Trophoblast cell (in vitro differentiated cells and primary cell): ENCODE results near the gene ABLIM1. TPM values are rescaled to one million over a fixed set of nuclear protein-coding genes. Genes with fewer than 3 reads are reported as not detected.
A peak's percentile ranks its signal among the peaks of the same experiment; 100 is the strongest.

Experiments
- DNase-seq, 2 donors: peaks; one replicate each; pipeline ENCODE4 v3.0.0-alpha.2; 2016
- H2AFZ ChIP-seq: 2 replicates; pipeline ENCODE4 v1.6.1; 2013; ENCODE audit warnings: low read length, moderate library complexity, mild to moderate bottlenecking; ENCODE audit not compliant: insufficient read depth, poor library complexity
- H2AK5ac ChIP-seq: 2 replicates; pipeline ENCODE4 v1.6.1; 2013; ENCODE audit warnings: mild to moderate bottlenecking, low read length
- H2BK120ac ChIP-seq: 2 replicates; pipeline ENCODE4 v1.6.1; 2013; ENCODE audit warnings: low read length, mild to moderate bottlenecking, moderate library complexity; ENCODE audit not compliant: insufficient read depth, poor library complexity
- H2BK12ac ChIP-seq: 2 replicates; pipeline ENCODE4 v1.6.1; 2013; ENCODE audit warnings: mild to moderate bottlenecking, low read length, moderate library complexity
- H2BK5ac ChIP-seq: 2 replicates; pipeline ENCODE4 v1.6.1; 2013; ENCODE audit warnings: low read length, low read depth, moderate library complexity, mild to moderate bottlenecking; ENCODE audit not compliant: poor library complexity
- H3K14ac ChIP-seq: 2 replicates; pipeline ENCODE4 v1.6.1; 2013; ENCODE audit warnings: mild to moderate bottlenecking, low read length
- H3K18ac ChIP-seq: 2 replicates; pipeline ENCODE4 v1.6.1; 2013; ENCODE audit warnings: mild to moderate bottlenecking, low read length
- H3K23ac ChIP-seq: 2 replicates; pipeline ENCODE4 v1.6.1; 2013; ENCODE audit warnings: low read length
- H3K27ac ChIP-seq: 2 replicates; pipeline ENCODE4 v1.5.1; 2013; ENCODE audit warnings: low read depth, mild to moderate bottlenecking, inconsistent platforms, low read length, moderate library complexity
- H3K27me3 ChIP-seq: 2 replicates; pipeline ENCODE4 v1.6.1; 2013; ENCODE audit warnings: inconsistent platforms, mild to moderate bottlenecking, low read length, moderate library complexity; ENCODE audit not compliant: insufficient read depth
- H3K36me3 ChIP-seq, 2 experiments: 1 replicate in 1 of 2; 2 replicates in 1 of 2; pipeline ENCODE4 v1.6.1; 2013; ENCODE audit warnings: low read length in 2 of 2, mild to moderate bottlenecking in 2 of 2, moderate library complexity in 1 of 2; ENCODE audit not compliant: insufficient read depth in 2 of 2, control insufficient read depth in 1 of 2
- H3K4ac ChIP-seq: 2 replicates; pipeline ENCODE4 v1.6.1; 2013; ENCODE audit warnings: low read depth, mild to moderate bottlenecking, low read length, moderate library complexity
- H3K4me1 ChIP-seq, 2 experiments: 1 replicate in 1 of 2; 2 replicates in 1 of 2; pipeline ENCODE4 v1.6.1; 2013; ENCODE audit warnings: low read length in 2 of 2, mild to moderate bottlenecking in 2 of 2, moderate library complexity in 1 of 2; ENCODE audit not compliant: insufficient read depth in 2 of 2, control insufficient read depth in 1 of 2
- H3K4me2 ChIP-seq: 2 replicates; pipeline ENCODE4 v1.6.1; 2013; ENCODE audit warnings: inconsistent platforms, mild to moderate bottlenecking, low read length, moderate library complexity
- H3K4me3 ChIP-seq: 2 replicates; pipeline ENCODE4 v1.5.1; 2013; ENCODE audit warnings: mild to moderate bottlenecking, low read depth, low read length, inconsistent platforms
- H3K79me1 ChIP-seq: one replicate; pipeline ENCODE4 v1.6.1; 2013; ENCODE audit warnings: low read length
- H3K79me2 ChIP-seq: 2 replicates; pipeline ENCODE4 v1.6.1; 2013; ENCODE audit warnings: low read length, mild to moderate bottlenecking; ENCODE audit not compliant: control insufficient read depth, insufficient read depth, poor library complexity
- H3K9ac ChIP-seq: 2 replicates; pipeline ENCODE4 v1.6.1; 2013; ENCODE audit warnings: mild to moderate bottlenecking, low read length
- H3K9me3 ChIP-seq: 2 replicates; pipeline ENCODE4 v1.6.1; 2013; ENCODE audit warnings: low read depth, mild to moderate bottlenecking, control low read depth, inconsistent platforms, low read length; ENCODE audit not compliant: insufficient read depth
- H4K12ac ChIP-seq: 2 replicates; pipeline ENCODE4 v1.6.1; 2013; ENCODE audit warnings: low read depth, mild to moderate bottlenecking, low read length, moderate library complexity
- H4K8ac ChIP-seq: 2 replicates; pipeline ENCODE4 v1.6.1; 2013; ENCODE audit warnings: low read depth, mild to moderate bottlenecking, low read length, moderate library complexity
- H4K91ac ChIP-seq: one replicate; pipeline ENCODE4 v1.6.1; 2013; ENCODE audit warnings: low read depth, mild to moderate bottlenecking, low read length, moderate library complexity
- WGBS: extraction: QIAGEN DNeasy Blood & Tissue Kit; methylation state at CpG from one replicate; pipeline ENCODE4 v1.1.7; 2013; ENCODE audit warnings: missing lambda C conversion rate; ENCODE audit not compliant: insufficient read length, insufficient coverage; ENCODE audit errors: extremely low coverage; 5-methylcytosine and 5-hydroxymethylcytosine counted together
- polyA plus RNA-seq: library from polyadenylated mRNA; stranded (reverse); fragments of 200-250 nt; gene quantifications from 2 replicates; pipeline ENCODE4 v1.2.3, GENCODE V29; 2013

The ABLIM1 gene
- polyA plus RNA-seq, result 12.7 and 12.9 TPM in 2 replicates

GRCh38 chr10:114658175-114658574 is at the start of gene ABLIM1:
TSS of gene ABLIM1 (minus strand) at chr10:114658275. CDS start at chr10:114658200, 75 bp downstream.
- peak in 1 of 2 donors; percentile 5 for DNase-seq
- no peak within 1 kb of the TSS for H3K4ac ChIP-seq
- no peak within 1 kb of the TSS for H3K27ac ChIP-seq
- H4K8ac ChIP-seq, result no peak within 1 kb of the TSS
- H4K12ac ChIP-seq, result no peak within 1 kb of the TSS
- no peak within 1 kb of the TSS for H3K14ac ChIP-seq
- WGBS, result no CpG with 5 or more reads among the region's 2 CpGs
- H2AFZ ChIP-seq, result no peak within 1 kb of the TSS
- no peak within 1 kb of the TSS for H3K18ac ChIP-seq
- H2BK120ac ChIP-seq, result no peak within 1 kb of the TSS
- H3K27me3 ChIP-seq, result no peaks in the 10 kb centered on the region
- no peaks in the 10 kb centered on the region for H3K9me3 ChIP-seq
- peaks cover 2% of the 10 kb centered on the region for H3K79me2 ChIP-seq
- no peak within 1 kb of the TSS for H4K91ac ChIP-seq
- no peak within 1 kb of the TSS for H3K4me2 ChIP-seq
- peaks cover 12% of the 10 kb centered on the region in 2 experiments for H3K4me1 ChIP-seq
- no peaks in the 10 kb centered on the region for H3K36me3 ChIP-seq
- no peak within 1 kb of the TSS for H2AK5ac ChIP-seq
- H3K9ac ChIP-seq, result no peak within 1 kb of the TSS
- peaks cover 8% of the 10 kb centered on the region for H3K79me1 ChIP-seq
- H3K4me3 ChIP-seq, result no peak within 1 kb of the TSS
- no peak within 1 kb of the TSS for H2BK5ac ChIP-seq
- H2BK12ac ChIP-seq, result no peak within 1 kb of the TSS
- no peak within 1 kb of the TSS for H3K23ac ChIP-seq

GRCh38 chr10:114706458-114707055 is 48.5 kb upstream of the ABLIM1 start:
- no peak overlapping the region for H2BK12ac ChIP-seq
- no CpG with 5 or more reads among the region's 4 CpGs for WGBS
- H3K79me2 ChIP-seq, result no peaks in the 10 kb centered on the region

GRCh38 chr10:114704679-114705078 is 46.6 kb upstream of the ABLIM1 start:
- no peak overlapping the region for H4K91ac ChIP-seq
- H3K9ac ChIP-seq, result no peak overlapping the region
- H3K27ac ChIP-seq, result no peak overlapping the region
- no peaks in the 10 kb centered on the region for H3K79me2 ChIP-seq
- H3K79me1 ChIP-seq, result no peaks in the 10 kb centered on the region
- H3K9me3 ChIP-seq, result no peaks in the 10 kb centered on the region
- no peak overlapping the region for H3K23ac ChIP-seq
- H3K4me1 ChIP-seq, result no peaks in the 10 kb centered on the region
- H2BK12ac ChIP-seq, result no peak overlapping the region
- DNase-seq, result no peak
- no peak overlapping the region for H3K18ac ChIP-seq
- H4K12ac ChIP-seq, result no peak overlapping the region
- H3K4me3 ChIP-seq, result no peak overlapping the region
- no peak overlapping the region for H3K14ac ChIP-seq
- H2AK5ac ChIP-seq, result no peak overlapping the region
- H3K4ac ChIP-seq, result no peak overlapping the region
- H4K8ac ChIP-seq, result no peak overlapping the region
- no CpG with 5 or more reads among the region's 4 CpGs for WGBS
- no peak overlapping the region for H2BK120ac ChIP-seq
- H3K4me2 ChIP-seq, result no peak overlapping the region
- H3K36me3 ChIP-seq, result no peaks in the 10 kb centered on the region
- no peak overlapping the region for H2BK5ac ChIP-seq
- no peak overlapping the region for H2AFZ ChIP-seq
- H3K27me3 ChIP-seq, result no peaks in the 10 kb centered on the region

More at GRCh38 chr10:114706458-114707055, 48.5 kb upstream of the ABLIM1 start:
- peak in 1 of 2 donors; percentile 69 for DNase-seq
- H2AK5ac ChIP-seq, result no peak overlapping the region
- H3K4me3 ChIP-seq, result no peak overlapping the region
- H3K18ac ChIP-seq, result no peak overlapping the region
- no peaks in the 10 kb centered on the region for H3K4me1 ChIP-seq
- no peaks in the 10 kb centered on the region for H3K27me3 ChIP-seq
- no peaks in the 10 kb centered on the region for H3K9me3 ChIP-seq
- no peak overlapping the region for H4K12ac ChIP-seq
- H3K27ac ChIP-seq, result no peak overlapping the region
- H2AFZ ChIP-seq, result no peak overlapping the region
- H2BK120ac ChIP-seq, result no peak overlapping the region
- no peak overlapping the region for H3K4me2 ChIP-seq
- no peak overlapping the region for H4K8ac ChIP-seq
- no peak overlapping the region for H3K14ac ChIP-seq
- H4K91ac ChIP-seq, result no peak overlapping the region
- H3K9ac ChIP-seq, result no peak overlapping the region
- no peak overlapping the region for H3K23ac ChIP-seq
- H3K36me3 ChIP-seq, result no peaks in the 10 kb centered on the region
- H2BK5ac ChIP-seq, result no peak overlapping the region
- H3K79me1 ChIP-seq, result no peaks in the 10 kb centered on the region
- no peak overlapping the region for H3K4ac ChIP-seq

- Histone ChIP-seq H3K79me2 (no peaks in the 10 kb centered on the region), H3K4me1 (no peaks in the 10 kb centered on the region), H3K4ac (no peak overlapping the region), H3K4me2 (no peak overlapping the region), H2BK12ac (no peak overlapping the region), H3K27me3 (no peaks in the 10 kb centered on the region), H2BK120ac (no peak overlapping the region), H3K9me3 (no peaks in the 10 kb centered on the region), H2AFZ (no peak overlapping the region), H3K18ac (no peak overlapping the region), H4K8ac (no peak overlapping the region), H4K91ac (no peak overlapping the region), H3K4me3 (no peak overlapping the region), H2BK5ac (no peak overlapping the region), H3K27ac (no peak overlapping the region), H3K14ac (no peak overlapping the region), H3K36me3 (no peaks in the 10 kb centered on the region), H3K23ac (no peak overlapping the region), H4K12ac (no peak overlapping the region), H3K9ac (no peak overlapping the region), H2AK5ac (no peak overlapping the region), H3K79me1 (no peaks in the 10 kb centered on the region)
- DNase-seq, result no peak
- WGBS, result no CpG with 5 or more reads among the region's 6 CpGs
Measured at GRCh38 chr10:114703377-114704107, 45.5 kb upstream of the ABLIM1 start.
